Measurements from ENCODE around the gene BCAS3.

- TF ChIP-seq, protein P1, sequence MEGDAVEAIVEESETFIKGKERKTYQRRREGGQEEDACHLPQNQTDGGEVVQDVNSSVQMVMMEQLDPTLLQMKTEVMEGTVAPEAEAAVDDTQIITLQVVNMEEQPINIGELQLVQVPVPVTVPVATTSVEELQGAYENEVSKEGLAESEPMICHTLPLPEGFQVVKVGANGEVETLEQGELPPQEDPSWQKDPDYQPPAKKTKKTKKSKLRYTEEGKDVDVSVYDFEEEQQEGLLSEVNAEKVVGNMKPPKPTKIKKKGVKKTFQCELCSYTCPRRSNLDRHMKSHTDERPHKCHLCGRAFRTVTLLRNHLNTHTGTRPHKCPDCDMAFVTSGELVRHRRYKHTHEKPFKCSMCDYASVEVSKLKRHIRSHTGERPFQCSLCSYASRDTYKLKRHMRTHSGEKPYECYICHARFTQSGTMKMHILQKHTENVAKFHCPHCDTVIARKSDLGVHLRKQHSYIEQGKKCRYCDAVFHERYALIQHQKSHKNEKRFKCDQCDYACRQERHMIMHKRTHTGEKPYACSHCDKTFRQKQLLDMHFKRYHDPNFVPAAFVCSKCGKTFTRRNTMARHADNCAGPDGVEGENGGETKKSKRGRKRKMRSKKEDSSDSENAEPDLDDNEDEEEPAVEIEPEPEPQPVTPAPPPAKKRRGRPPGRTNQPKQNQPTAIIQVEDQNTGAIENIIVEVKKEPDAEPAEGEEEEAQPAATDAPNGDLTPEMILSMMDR (IDR thresholded peaks at IDR 0.05) = no peak
- TF ChIP-seq POLR2A (IDR thresholded peaks at IDR 0.05) = no peak
Measured at GRCh38 chr17:61381537-61381936, 703.9 kb downstream of the BCAS3 start.

All from lower leg skin (tissue), 3 donors.